Activated B cell treated with CpG ODN at 0.5 μM for 24 hours (primary cell): Measurements from ENCODE around the gene SOX18. TPM values are rescaled to one million over a fixed set of nuclear protein-coding genes. Genes with fewer than 3 reads are reported as not detected.

Experiments used
- ATAC-seq: fragments of 200-7000 bp; cut with Tn5 transposase; one replicate; pipeline ENCODE4 v1.10.0; 2021; ENCODE audit warnings: low read depth, mild to moderate bottlenecking, moderate library complexity
- CTCF ChIA-PET: fragments of 350-600 bp; sonication (Branson Sonifier 250); formaldehyde crosslinking; loops from one replicate; lab custom pipeline; 2021; ENCODE audit warnings: antibody characterized with exemption; lab: Charles Lee
- POLR2A ChIA-PET: fragments of 350-600 bp; sonication (Branson Sonifier 250); formaldehyde crosslinking; loops from one replicate; lab custom pipeline; 2021; ENCODE audit warnings: antibody characterized with exemption; lab: Charles Lee
- DNase-seq: peaks from one replicate; pipeline ENCODE4 v3.0.0; 2022
- H3K27ac Mint-ChIP-seq: one replicate; pipeline ENCODE4 v1.8.0; 2020; ENCODE audit warnings: mixed read lengths
- H3K27me3 Mint-ChIP-seq: one replicate; pipeline ENCODE4 v1.8.0; 2021; ENCODE audit warnings: mixed read lengths
- H3K36me3 Mint-ChIP-seq: one replicate; pipeline ENCODE4 v1.8.0; 2021; ENCODE audit warnings: low read depth, mixed read lengths
- H3K4me1 Mint-ChIP-seq: one replicate; pipeline ENCODE4 v1.8.0; 2021; ENCODE audit warnings: mixed read lengths
- H3K4me3 Mint-ChIP-seq: one replicate; pipeline ENCODE4 v1.8.0; 2020; ENCODE audit warnings: mild to moderate bottlenecking, mixed read lengths
- H3K9me3 Mint-ChIP-seq: one replicate; pipeline ENCODE4 v1.8.0; 2020; ENCODE audit warnings: mixed read lengths
- CTCF ChIP-seq: fragments of 200-600 bp; IDR thresholded peaks from one replicate; pipeline ENCODE4 v1.8.0; 2022; ENCODE audit warnings: antibody characterized with exemption, mild to moderate bottlenecking
- intact Hi-C: fragments of 100-400 bp; cut with micrococcal nuclease; formaldehyde crosslinking; loops from one replicate; pipeline ENCODE4 v1.15.1; 2024
- total RNA-seq: library from RNA; stranded (reverse); gene quantifications from 2 replicates; pipeline ENCODE4 v1.2.3, GENCODE V29; 2022

Gene SOX18
- total RNA-seq, 1 donor from 2014 or later, result not detected

GRCh38 chr20:64065062-64065973, 15.9 kb upstream of the SOX18 start:
- Mint-ChIP-seq H3K9me3 (no peaks in the 10 kb centered on the region), H3K4me3 (peak overlapping the region; percentile 52), H3K36me3 (peaks cover 2% of the 10 kb centered on the region), H3K4me1 (peaks cover 58% of the 10 kb centered on the region), H3K27me3 (no peaks in the 10 kb centered on the region), H3K27ac (peak overlapping the region; percentile 78)
- POLR2A ChIA-PET, result interaction anchor here (0.6 to 5.6 kb wide), 9 partner anchors 12 to 1441 kb away, joined by 3 to 77 read pairs (median 5); partner anchors contain the start of genes GMEB2, OPRL1, RGS19 and TPD52L2
- intact Hi-C loops, result loop anchor here (10.0 kb wide), 1 partner anchor 441 kb away; the partner anchor contains the start of gene GMEB2
- CTCF ChIA-PET, result interaction anchor here (1.4 to 2.3 kb wide), 2 partner anchors 12 to 26 kb away, joined by 8 to 12 read pairs; no protein-coding TSS in a partner anchor
- no peak for TF ChIP-seq CTCF
- ATAC-seq (peak; percentile 9), DNase-seq (no peak)

- TF ChIP-seq CTCF, result no peak
- intact Hi-C loops, result loop anchor here (5.0 to 10.0 kb wide), 3 partner anchors 439 to 792 kb away; partner anchors contain the start of genes ARFGAP1, GMEB2 and PPDPF
- H3K36me3 Mint-ChIP-seq, result peaks cover 2% of the 10 kb centered on the region
- peaks cover 52% of the 10 kb centered on the region for H3K4me1 Mint-ChIP-seq
- H3K9me3 Mint-ChIP-seq, result no peaks in the 10 kb centered on the region
- ChIA-PET POLR2A (interaction anchor here (0.5 to 5.6 kb wide), 4 partner anchors 13 to 1439 kb away, joined by 5 to 77 read pairs (median 6); partner anchors contain the start of genes OPRL1, RGS19 and TPD52L2), CTCF (no interaction called here)
- DNase-seq (no peak), ATAC-seq (no peak)
- H3K4me3 Mint-ChIP-seq, result peak overlapping the region; percentile 88
- H3K27ac Mint-ChIP-seq, result peak overlapping the region; percentile 67
- H3K27me3 Mint-ChIP-seq, result no peaks in the 10 kb centered on the region
Measured at GRCh38 chr20:64064145-64064698, 14.8 kb upstream of the SOX18 start.

GRCh38 chr20:64063389-64064144, 14.1 kb upstream of the SOX18 start:
- ChIA-PET POLR2A (interaction anchor here (1.0 to 5.6 kb wide), 8 partner anchors 14 to 543 kb away, joined by 3 to 77 read pairs (median 6); partner anchors contain the start of genes GMEB2, LKAAEAR1, OPRL1 and PPDPF), CTCF (interaction anchor here (0.8 to 1.7 kb wide), 3 partner anchors 13 to 25 kb away, joined by 3 to 12 read pairs (median 6); partner anchors contain the start of gene RGS19)
- H3K4me3 Mint-ChIP-seq, result peak overlapping the region; percentile 88
- peaks cover 2% of the 10 kb centered on the region for H3K36me3 Mint-ChIP-seq
- H3K4me1 Mint-ChIP-seq, result peaks cover 50% of the 10 kb centered on the region
- intact Hi-C loops, result loop anchor here (1.0 to 10.0 kb wide), 8 partner anchors 15 to 791 kb away; partner anchors contain the start of genes ARFGAP1, DNAJC5, GMEB2 and PPDPF
- no peaks in the 10 kb centered on the region for H3K9me3 Mint-ChIP-seq
- DNase-seq (no peak), ATAC-seq (no peak)
- H3K27ac Mint-ChIP-seq, result peak overlapping the region; percentile 67
- no peaks in the 10 kb centered on the region for H3K27me3 Mint-ChIP-seq
- no peak for TF ChIP-seq CTCF

GRCh38 chr20:64062596-64063388, 13.4 kb upstream of the SOX18 start, which contains the start of gene TCEA2:
TCEA2 (plus strand) TSS chr20:64063198; CDS start chr20:64063313, 115 bp downstream.
- ChIA-PET CTCF (interaction anchor here (0.8 to 1.7 kb wide), 3 partner anchors 12 to 24 kb away, joined by 3 to 12 read pairs (median 6); partner anchors contain the start of gene RGS19), POLR2A (interaction anchor here (0.5 to 1.9 kb wide), 9 partner anchors 16 to 542 kb away, joined by 3 to 43 read pairs (median 6); partner anchors contain the start of genes GMEB2, LKAAEAR1, OPRL1 and PPDPF)
- Mint-ChIP-seq H3K4me3 (peak within 1 kb of the TSS; percentile 88), H3K27ac (peak within 1 kb of the TSS; percentile 67), H3K9me3 (no peaks in the 10 kb centered on the region), H3K4me1 (peaks cover 51% of the 10 kb centered on the region), H3K27me3 (no peaks in the 10 kb centered on the region), H3K36me3 (peaks cover 2% of the 10 kb centered on the region)
- intact Hi-C loops, result loop anchor here (1.0 to 10.0 kb wide), 8 partner anchors 16 to 790 kb away; partner anchors contain the start of genes ARFGAP1, DNAJC5, GMEB2 and PPDPF
- DNase-seq, result peak; percentile 94
- no peak for TF ChIP-seq CTCF
- peak; percentile 84 for ATAC-seq
